ENCODE data around the gene SMIM1.
"Not testable (repeated sequence)": the region's sequence is repeated elsewhere in the genome, so short reads cannot be mapped to it uniquely, and the experiment has no call there.

Gene SMIM1

DNA sequence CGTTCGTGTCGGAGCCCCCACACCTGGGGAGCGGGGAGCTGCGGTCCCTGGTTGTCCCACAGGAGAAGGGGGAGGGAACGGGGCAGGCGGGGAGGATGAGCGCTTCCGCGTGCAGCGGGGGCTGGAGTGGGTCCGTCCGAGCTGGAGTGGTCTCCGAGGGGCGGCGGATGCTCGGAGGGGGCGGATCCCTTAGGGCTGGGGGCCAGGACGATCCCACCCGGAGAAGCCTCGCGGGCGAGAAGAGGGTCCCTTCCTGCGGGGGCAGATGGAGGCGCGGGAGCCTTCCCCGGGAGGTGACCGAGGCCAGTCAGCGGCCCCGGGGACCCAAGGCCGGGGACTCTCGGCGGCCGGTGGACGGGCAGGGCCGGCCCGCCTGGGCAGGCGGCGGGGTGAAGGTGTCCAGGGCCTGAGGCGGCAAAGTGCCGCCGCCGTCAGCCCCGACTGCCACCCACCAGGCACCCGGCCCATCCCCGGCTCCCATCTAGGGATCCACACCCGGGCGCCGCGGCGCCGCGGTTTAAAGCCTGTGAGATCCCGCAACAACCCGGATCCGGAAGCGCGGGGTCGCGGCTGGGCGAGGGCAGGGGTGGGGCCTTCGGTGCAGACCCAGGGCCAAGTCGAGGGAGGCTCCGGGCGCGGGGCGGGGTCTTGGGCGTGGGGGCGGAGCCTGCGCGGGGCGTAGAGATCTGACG lies 25.6 kb upstream of the SMIM1 start:
- peak overlapping the region; percentile 69 for H3K4me3 ChIP-seq (ENCODE audit: low read depth, low read length)
- TF ChIP-seq, protein P1, sequence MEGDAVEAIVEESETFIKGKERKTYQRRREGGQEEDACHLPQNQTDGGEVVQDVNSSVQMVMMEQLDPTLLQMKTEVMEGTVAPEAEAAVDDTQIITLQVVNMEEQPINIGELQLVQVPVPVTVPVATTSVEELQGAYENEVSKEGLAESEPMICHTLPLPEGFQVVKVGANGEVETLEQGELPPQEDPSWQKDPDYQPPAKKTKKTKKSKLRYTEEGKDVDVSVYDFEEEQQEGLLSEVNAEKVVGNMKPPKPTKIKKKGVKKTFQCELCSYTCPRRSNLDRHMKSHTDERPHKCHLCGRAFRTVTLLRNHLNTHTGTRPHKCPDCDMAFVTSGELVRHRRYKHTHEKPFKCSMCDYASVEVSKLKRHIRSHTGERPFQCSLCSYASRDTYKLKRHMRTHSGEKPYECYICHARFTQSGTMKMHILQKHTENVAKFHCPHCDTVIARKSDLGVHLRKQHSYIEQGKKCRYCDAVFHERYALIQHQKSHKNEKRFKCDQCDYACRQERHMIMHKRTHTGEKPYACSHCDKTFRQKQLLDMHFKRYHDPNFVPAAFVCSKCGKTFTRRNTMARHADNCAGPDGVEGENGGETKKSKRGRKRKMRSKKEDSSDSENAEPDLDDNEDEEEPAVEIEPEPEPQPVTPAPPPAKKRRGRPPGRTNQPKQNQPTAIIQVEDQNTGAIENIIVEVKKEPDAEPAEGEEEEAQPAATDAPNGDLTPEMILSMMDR (IDR thresholded peaks at IDR 0.05; ENCODE audit: low read depth, low read length, missing control alignments), result no peak
- peak; percentile 16 for DNase-seq (ENCODE audit: low read depth)
- in situ Hi-C loops (cut with HindIII; ENCODE audit: low sequenced_read_pairs), result no loop called here

DNA sequence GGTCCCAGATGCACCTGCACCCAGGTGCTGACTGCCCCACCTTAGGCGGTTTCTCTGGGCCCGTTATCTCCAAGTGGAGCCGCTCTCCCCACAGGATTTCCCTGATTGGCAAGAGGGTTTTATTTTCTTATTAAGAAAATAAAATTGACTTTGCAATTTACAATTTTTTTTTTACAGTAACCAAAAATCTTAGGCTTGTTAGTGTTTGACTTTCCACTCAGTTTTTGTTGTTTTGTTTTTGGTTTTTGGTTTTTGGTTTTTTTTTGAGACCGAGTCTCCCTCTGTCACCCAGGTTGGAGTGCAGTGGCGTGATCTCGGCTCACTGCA lies 25.1 kb upstream of the SMIM1 start:
- TF ChIP-seq, protein P1 (IDR thresholded peaks at IDR 0.05; ENCODE audit: low read depth, low read length, missing control alignments), result no peak
- DNase-seq (ENCODE audit: low read depth), result no peak
- peak overlapping the region; percentile 69 for H3K4me3 ChIP-seq (ENCODE audit: low read depth, low read length)
- in situ Hi-C loops (cut with HindIII; ENCODE audit: low sequenced_read_pairs), result no loop called here

DNA sequence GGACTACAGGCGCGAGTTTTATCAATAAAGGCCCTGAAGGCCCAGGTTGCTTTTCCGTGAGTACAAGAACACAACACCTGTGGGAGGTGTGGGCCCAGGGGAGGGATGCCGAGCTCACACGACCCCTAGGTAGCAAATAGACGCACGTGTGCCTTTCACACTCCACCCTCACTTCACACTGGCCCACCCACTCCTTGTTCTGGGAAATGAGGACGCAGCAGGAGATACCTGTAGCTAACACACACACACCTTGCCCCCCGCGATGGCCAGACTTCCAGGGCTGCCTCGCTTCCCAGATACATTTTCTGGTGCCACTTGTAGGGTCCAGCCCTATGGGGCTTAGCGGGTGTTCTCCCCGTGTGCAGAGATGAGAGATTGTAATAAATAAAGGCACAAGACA lies 24.6 kb upstream of the SMIM1 start:
- in situ Hi-C loops (cut with HindIII; ENCODE audit: low sequenced_read_pairs), result no loop called here
- DNase-seq (ENCODE audit: low read depth), result no peak
- peak overlapping the region; percentile 69 for H3K4me3 ChIP-seq (ENCODE audit: low read depth, low read length)
- TF ChIP-seq, protein P1 (IDR thresholded peaks at IDR 0.05; ENCODE audit: low read depth, low read length, missing control alignments), result no peak

DNA sequence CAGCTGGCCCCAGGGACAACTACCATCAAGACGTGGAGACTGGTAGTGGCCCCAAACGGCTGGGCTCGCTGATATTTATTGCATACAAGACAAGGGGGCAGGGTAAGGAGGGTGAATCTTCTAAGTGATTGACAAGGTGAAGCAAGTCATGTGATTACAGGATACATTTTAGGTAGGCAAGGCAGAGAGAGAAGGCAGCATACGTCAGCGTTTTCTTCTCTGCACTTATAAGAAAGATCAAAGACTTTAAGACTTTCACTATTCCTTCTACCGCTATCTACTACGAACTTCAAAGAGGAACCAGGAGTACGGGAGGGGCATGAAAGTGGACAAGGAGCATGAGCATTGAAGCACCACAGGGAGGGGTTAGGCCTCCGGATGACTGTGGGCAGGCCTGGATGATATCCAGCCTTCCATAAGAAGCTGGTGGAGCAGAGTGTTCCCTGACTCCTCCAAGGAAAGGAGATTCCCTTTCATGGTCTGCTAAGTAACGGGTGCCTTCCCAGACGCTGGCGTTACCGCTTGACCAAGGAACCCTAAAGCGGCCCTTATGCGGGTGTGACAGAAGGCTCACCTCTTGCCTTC lies 24.1 kb upstream of the SMIM1 start:
- DNase-seq (ENCODE audit: low read depth); in situ Hi-C loops (cut with HindIII; ENCODE audit: low sequenced_read_pairs); H3K4me3 ChIP-seq (ENCODE audit: low read depth, low read length): not testable (repeated sequence)

DNA sequence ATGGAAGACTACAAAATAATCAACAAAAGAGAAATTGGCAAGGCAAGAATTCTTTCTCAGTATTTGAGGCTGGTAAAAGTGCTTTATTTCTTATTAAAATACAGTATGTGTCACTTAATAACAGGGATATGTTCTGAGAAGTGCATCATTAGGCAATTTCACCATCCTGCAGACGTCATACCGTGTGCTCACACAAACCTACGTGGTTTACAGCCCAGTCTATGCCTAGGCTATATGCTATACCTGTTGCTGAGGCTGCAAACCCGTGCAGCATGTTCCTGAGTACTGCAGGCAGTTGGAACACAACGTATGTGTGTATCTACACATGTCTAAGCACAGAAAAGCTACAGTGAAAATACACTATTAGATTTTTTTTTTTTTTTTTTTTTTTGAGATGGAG lies 23.0 kb upstream of the SMIM1 start:
- no peak for DNase-seq (ENCODE audit: low read depth)
- H3K4me3 ChIP-seq (ENCODE audit: low read depth, low read length), result no peak overlapping the region
- in situ Hi-C loops (cut with HindIII; ENCODE audit: low sequenced_read_pairs), result no loop called here
- TF ChIP-seq, protein P1 (IDR thresholded peaks at IDR 0.05; ENCODE audit: low read depth, low read length, missing control alignments), result no peak

DNA sequence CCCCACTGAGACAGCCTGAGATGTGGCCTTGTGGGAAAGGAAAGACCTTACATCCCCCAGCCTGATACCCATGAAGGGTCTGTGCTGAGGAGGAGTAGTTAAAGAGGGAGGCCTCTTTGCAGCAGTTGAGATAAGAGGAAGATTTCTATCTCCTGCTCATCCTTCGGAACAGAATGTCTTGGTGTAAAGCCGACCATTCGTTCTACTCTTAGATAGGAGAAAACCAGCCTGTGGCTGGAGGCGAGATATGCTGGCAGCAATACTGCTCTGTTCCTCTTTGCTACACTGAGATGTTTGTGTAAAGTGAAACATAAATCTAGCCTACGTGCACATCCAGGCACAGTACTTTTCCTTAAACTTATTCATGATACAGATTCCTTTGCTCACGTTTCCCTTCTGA lies 21.8 kb upstream of the SMIM1 start:
- in situ Hi-C loops (cut with HindIII; ENCODE audit: low sequenced_read_pairs), result no loop called here
- DNase-seq (ENCODE audit: low read depth), result no peak
- no peak overlapping the region for H3K4me3 ChIP-seq (ENCODE audit: low read depth, low read length)
- TF ChIP-seq, protein P1 (IDR thresholded peaks at IDR 0.05; ENCODE audit: low read depth, low read length, missing control alignments), result no peak

DNA sequence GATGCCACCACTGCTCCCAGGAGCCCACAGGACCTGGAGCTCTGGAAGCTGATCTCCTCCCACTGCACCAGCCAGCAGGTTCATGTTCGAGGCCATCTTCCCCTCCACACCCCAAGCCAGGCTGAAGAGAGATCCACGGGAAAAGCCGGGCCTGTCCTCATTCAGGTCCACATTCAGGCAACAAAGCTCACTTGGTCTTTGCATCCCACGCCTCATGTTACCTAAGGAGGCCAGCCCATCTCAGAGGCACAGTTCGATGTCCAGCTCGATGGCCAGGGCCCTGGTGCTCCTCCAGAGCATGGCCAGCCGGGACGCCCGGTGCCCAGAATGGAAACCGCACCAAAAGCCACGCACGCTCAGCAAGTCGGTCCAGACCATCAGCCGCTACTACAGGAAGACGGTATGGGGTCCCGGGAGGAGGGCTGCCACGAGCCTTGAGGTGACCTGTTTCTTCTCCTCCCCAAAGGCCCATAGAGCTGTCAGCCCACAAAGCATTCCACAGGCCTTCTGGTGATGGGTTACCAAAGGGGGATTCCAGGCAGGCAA lies 20.1 kb upstream of the SMIM1 start, which contains the start of gene CCDC27:
Gene CCDC27, plus strand, starts transcription at position 51 of the 546 bp plus-strand sequence. Its CDS starts 32 bp downstream, at position 83.
- DNase-seq (ENCODE audit: low read depth), result no peak
- TF ChIP-seq, protein P1 (IDR thresholded peaks at IDR 0.05; ENCODE audit: low read depth, low read length, missing control alignments), result no peak
- no peak within 1 kb of the TSS for H3K4me3 ChIP-seq (ENCODE audit: low read depth, low read length)
- in situ Hi-C loops (cut with HindIII; ENCODE audit: low sequenced_read_pairs), result no loop called here
